Tibial nerve (tissue), 4 donors: Measurements from ENCODE around the gene SLPI. TPM values are rescaled to one million over a fixed set of nuclear protein-coding genes. Genes with fewer than 3 reads are reported as not detected.

ENCODE experiments used
- DNase-seq, 2 donors: peaks; one replicate each; pipeline ENCODE4 v3.0.0-alpha.2; 2019; ENCODE audit warnings: low spot score in 2 of 2
- H3K27ac ChIP-seq, 4 donors: fragments of 200-600 bp; sonication (generic) in 3 of 4; one replicate each; pipeline ENCODE4 v1.5.1; 2017 to 2019; ENCODE audit warnings: mild to moderate bottlenecking in 1 of 4
- H3K27me3 ChIP-seq, 2 donors: fragments of 200-600 bp; sonication (generic) in 1 of 2; one replicate each; pipeline versions ENCODE4 v1.5.1 to v1.6.0; 2017 to 2019
- H3K36me3 ChIP-seq, 3 donors: fragments of 200-600 bp; sonication (generic); one replicate each; pipeline ENCODE4 v1.5.1; 2018 to 2019
- H3K4me1 ChIP-seq, 4 donors: fragments of 200-600 bp; sonication (generic) in 3 of 4; one replicate each; pipeline ENCODE4 v1.5.1; 2017 to 2019
- H3K4me3 ChIP-seq, 4 donors: fragments of 200-600 bp; sonication (generic) in 3 of 4; one replicate each; pipeline ENCODE4 v1.5.1; 2017 to 2019; ENCODE audit warnings: mild to moderate bottlenecking in 1 of 4, moderate library complexity in 1 of 4
- H3K9me3 ChIP-seq, 4 donors: fragments of 200-600 bp; sonication (generic) in 3 of 4; one replicate each; pipeline ENCODE4 v1.5.1; 2017 to 2019
- EP300 ChIP-seq, 2 donors: sonication (generic); formaldehyde crosslinking; IDR thresholded peaks; one replicate each; pipeline ENCODE4 v1.6.1; 2017; ENCODE audit warnings: antibody characterized with exemption in 2 of 2, mild to moderate bottlenecking in 1 of 2
- POLR2A ChIP-seq, 2 donors: fragments of 450-650 bp; IDR thresholded peaks; one replicate each; pipeline ENCODE4 v1.6.1; 2017; ENCODE audit warnings: antibody characterized with exemption in 2 of 2, mild to moderate bottlenecking in 2 of 2, moderate library complexity in 2 of 2
- WGBS, 2 donors: methylation state at CpG; one replicate each; pipeline ENCODE4 v1.1.5; 2018; 5-methylcytosine and 5-hydroxymethylcytosine counted together
- total RNA-seq, 4 donors: library from RNA; depleted of rRNA; stranded (reverse); fragments of >200 nt; gene quantifications; one replicate each; pipeline ENCODE4 v1.1.0, GENCODE V29; 2016
- TF ChIP-seq, protein P1 (sequence below), 5 experiments: fragments of 200-600 bp in 3 of 5; fragments of 450-650 bp in 2 of 5; sonication (generic) in 3 of 5; IDR thresholded peaks; one replicate each; pipeline ENCODE4 v1.5.1; 2016 to 2019; ENCODE audit warnings: antibody characterized with exemption in 5 of 5, mild to moderate bottlenecking in 3 of 5, moderate library complexity in 2 of 5

The SLPI gene
- total RNA-seq, 4 donors from 2014 or later = 103 to 371 (median 129) TPM

DNA sequence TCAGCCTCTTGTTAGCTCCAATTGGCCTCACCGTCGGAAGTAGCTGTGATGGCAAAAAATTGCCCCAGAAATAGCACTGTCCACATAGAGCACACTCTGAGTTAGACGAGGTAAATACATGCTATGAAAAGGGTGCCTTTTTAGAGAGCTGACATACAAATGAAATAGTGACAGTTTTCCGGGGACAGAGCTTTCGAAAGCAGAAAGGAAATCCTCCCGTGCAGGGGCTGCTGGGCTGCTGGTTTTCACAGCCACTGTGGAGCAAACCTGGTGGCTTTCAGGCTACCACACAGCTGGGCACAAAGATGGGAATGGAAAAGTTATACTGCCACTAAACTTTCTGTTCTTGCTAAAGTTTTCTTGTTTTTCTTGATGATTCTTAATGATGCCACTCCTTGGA, 8.3 kb downstream of the SLPI start:
- Histone ChIP-seq H3K36me3 (no peaks in the 10 kb centered on the region), H3K27ac (no peak overlapping the region), H3K27me3 (no peaks in the 10 kb centered on the region), H3K9me3 (no peaks in the 10 kb centered on the region), H3K4me1 (no peaks in the 10 kb centered on the region), H3K4me3 (no peak overlapping the region)
- 37 to 46% methylated on average over 6 of the region's 6 CpGs for WGBS, 2 donors
- DNase-seq = no peak
- TF ChIP-seq POLR2A (IDR thresholded peaks at IDR 0.05) (no peak), EP300 (IDR thresholded peaks at IDR 0.05) (no peak)
- TF ChIP-seq, protein P1, sequence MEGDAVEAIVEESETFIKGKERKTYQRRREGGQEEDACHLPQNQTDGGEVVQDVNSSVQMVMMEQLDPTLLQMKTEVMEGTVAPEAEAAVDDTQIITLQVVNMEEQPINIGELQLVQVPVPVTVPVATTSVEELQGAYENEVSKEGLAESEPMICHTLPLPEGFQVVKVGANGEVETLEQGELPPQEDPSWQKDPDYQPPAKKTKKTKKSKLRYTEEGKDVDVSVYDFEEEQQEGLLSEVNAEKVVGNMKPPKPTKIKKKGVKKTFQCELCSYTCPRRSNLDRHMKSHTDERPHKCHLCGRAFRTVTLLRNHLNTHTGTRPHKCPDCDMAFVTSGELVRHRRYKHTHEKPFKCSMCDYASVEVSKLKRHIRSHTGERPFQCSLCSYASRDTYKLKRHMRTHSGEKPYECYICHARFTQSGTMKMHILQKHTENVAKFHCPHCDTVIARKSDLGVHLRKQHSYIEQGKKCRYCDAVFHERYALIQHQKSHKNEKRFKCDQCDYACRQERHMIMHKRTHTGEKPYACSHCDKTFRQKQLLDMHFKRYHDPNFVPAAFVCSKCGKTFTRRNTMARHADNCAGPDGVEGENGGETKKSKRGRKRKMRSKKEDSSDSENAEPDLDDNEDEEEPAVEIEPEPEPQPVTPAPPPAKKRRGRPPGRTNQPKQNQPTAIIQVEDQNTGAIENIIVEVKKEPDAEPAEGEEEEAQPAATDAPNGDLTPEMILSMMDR (IDR thresholded peaks at IDR 0.05) = no peak

GRCh38 chr20:45238139-45238538, 16.2 kb downstream of the SLPI start:
- TF ChIP-seq POLR2A (IDR thresholded peaks at IDR 0.05) (no peak), EP300 (IDR thresholded peaks at IDR 0.05) (no peak)
- TF ChIP-seq, protein P1 (IDR thresholded peaks at IDR 0.05) = no peak
- Histone ChIP-seq H3K27me3 (no peaks in the 10 kb centered on the region), H3K4me1 (no peaks in the 10 kb centered on the region), H3K27ac (no peak overlapping the region), H3K36me3 (no peaks in the 10 kb centered on the region), H3K9me3 (peaks cover 0 to 22% (median 5%) of the 10 kb centered on the region in 4 donors), H3K4me3 (no peak overlapping the region)
- WGBS, 2 donors = 92 to 93% methylated on average over 2 of the region's 2 CpGs
- DNase-seq = no peak

GRCh38 chr20:45235995-45236394, 18.4 kb downstream of the SLPI start:
- no peak for DNase-seq
- no peaks in the 10 kb centered on the region for H3K36me3 ChIP-seq
- no peak overlapping the region for H3K27ac ChIP-seq
- H3K4me1 ChIP-seq = no peaks in the 10 kb centered on the region
- TF ChIP-seq POLR2A (IDR thresholded peaks at IDR 0.05) (no peak), EP300 (IDR thresholded peaks at IDR 0.05) (no peak)
- TF ChIP-seq, protein P1 (IDR thresholded peaks at IDR 0.05) = no peak
- H3K9me3 ChIP-seq = peaks cover 0 to 22% (median 5%) of the 10 kb centered on the region in 4 donors
- H3K27me3 ChIP-seq = no peaks in the 10 kb centered on the region
- 66 to 81% methylated on average over 4 of the region's 4 CpGs for WGBS, 2 donors
- H3K4me3 ChIP-seq = no peak overlapping the region

DNA sequence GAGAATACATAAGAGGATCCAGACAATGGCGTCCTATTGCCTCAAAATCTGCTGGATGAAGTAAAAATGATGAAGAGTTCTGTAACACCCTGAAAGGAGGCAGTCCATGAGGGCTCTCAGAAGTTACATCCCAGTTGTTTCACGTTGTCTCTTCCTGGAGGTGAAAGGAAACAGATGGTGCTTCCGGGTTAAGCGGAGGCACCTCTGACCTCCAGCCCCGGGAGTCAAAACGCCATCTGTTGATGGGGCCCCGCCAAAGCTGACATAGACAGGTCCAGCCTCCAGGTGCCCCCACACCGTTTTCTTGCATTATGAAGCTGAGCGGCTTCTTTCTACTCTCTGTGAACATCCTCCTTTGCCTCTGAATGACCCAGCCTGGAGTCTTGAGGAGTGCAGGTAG, 23.7 kb downstream of the SLPI start:
- Histone ChIP-seq H3K9me3 (peaks cover 0 to 21% (median 5%) of the 10 kb centered on the region in 4 donors), H3K27ac (no peak overlapping the region), H3K4me1 (no peaks in the 10 kb centered on the region), H3K4me3 (no peak overlapping the region), H3K27me3 (no peaks in the 10 kb centered on the region), H3K36me3 (no peaks in the 10 kb centered on the region)
- TF ChIP-seq EP300 (IDR thresholded peaks at IDR 0.05) (no peak), POLR2A (IDR thresholded peaks at IDR 0.05) (no peak)
- TF ChIP-seq, protein P1 (IDR thresholded peaks at IDR 0.05) = no peak
- 66 to 68% methylated on average over 9 of the region's 9 CpGs for WGBS, 2 donors
- DNase-seq = no peak

DNA sequence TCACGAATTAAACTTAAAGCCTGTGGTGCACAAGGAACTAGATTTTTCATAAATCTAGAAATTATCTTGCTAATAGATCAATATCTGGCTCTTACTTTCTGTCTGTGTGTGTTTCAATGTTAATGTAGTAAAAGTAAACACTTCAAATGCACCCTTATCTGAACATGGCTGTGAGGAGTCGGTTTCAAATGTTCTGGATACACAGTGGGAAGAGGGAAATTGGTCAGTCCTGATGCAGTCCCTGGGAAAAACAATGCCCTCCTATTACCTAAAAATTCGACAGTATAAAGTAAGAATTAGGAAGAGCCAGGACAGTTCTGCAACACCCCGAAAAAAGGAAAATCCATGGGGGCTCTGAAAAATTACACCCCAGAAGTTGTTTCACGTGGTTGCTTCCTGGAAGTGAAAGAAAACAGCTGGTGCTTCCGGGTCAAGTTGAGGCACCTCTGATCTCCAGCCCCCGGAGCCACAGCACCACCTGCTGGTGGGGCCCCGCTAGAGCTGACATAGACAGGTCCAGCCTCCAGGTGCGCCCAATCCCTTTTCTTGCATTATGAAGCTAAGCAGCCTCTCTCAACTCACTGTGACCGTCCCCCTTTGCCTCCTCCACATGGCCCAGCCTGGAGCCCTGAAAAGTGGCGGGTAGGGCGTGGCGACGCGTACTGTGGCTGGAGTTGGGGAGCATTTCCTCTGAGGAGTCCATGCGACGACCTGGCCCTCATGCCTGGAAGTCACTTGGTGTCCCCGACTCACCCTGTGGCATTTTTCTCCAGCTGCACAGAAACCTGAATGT, 24.9 kb downstream of the SLPI start:
- H3K27me3 ChIP-seq = no peaks in the 10 kb centered on the region
- H3K9me3 ChIP-seq = peaks cover 0 to 9% (median 2%) of the 10 kb centered on the region in 4 donors
- TF ChIP-seq EP300 (IDR thresholded peaks at IDR 0.05) (no peak), POLR2A (IDR thresholded peaks at IDR 0.05) (no peak)
- TF ChIP-seq, protein P1 (IDR thresholded peaks at IDR 0.05) = no peak
- H3K4me1 ChIP-seq = no peaks in the 10 kb centered on the region
- no peak overlapping the region for H3K27ac ChIP-seq
- DNase-seq = no peak
- 69 to 76% methylated on average over 18 of the region's 18 CpGs for WGBS, 2 donors
- H3K36me3 ChIP-seq = no peaks in the 10 kb centered on the region
- H3K4me3 ChIP-seq = no peak overlapping the region
